Neuronal stem cell (in vitro differentiated cells): ENCODE data around the gene NCAPG.

Experiments
- DNase-seq: peaks from one replicate; pipeline ENCODE4 v3.0.0-alpha.2; 2013; ENCODE audit warnings: low spot score
- H2AFZ ChIP-seq: one replicate; pipeline ENCODE4 v1.6.1; 2013; ENCODE audit warnings: mild to moderate bottlenecking, low read length, inconsistent platforms
- H2AK5ac ChIP-seq: 2 replicates; pipeline ENCODE4 v1.6.1; 2013; ENCODE audit warnings: low read depth, mild to moderate bottlenecking, inconsistent platforms, low read length, moderate library complexity, mixed read lengths
- H2BK120ac ChIP-seq: 2 replicates; pipeline ENCODE4 v1.6.1; 2013; ENCODE audit warnings: low read depth, mild to moderate bottlenecking, inconsistent platforms, low read length, moderate library complexity, mixed read lengths
- H2BK12ac ChIP-seq: one replicate; pipeline ENCODE4 v1.6.1; 2013; ENCODE audit warnings: low read length, inconsistent platforms
- H2BK15ac ChIP-seq: 2 replicates; pipeline ENCODE4 v1.6.1; 2013; ENCODE audit warnings: mild to moderate bottlenecking, low read length, inconsistent platforms, mixed read lengths
- H2BK5ac ChIP-seq: one replicate; pipeline ENCODE4 v1.6.1; 2013; ENCODE audit warnings: inconsistent platforms, mild to moderate bottlenecking, low read length, moderate library complexity
- H3K14ac ChIP-seq: one replicate; pipeline ENCODE4 v1.6.1; 2013; ENCODE audit warnings: low read length, inconsistent platforms
- H3K18ac ChIP-seq: 2 replicates; pipeline ENCODE4 v1.6.1; 2013; ENCODE audit warnings: low read length, inconsistent platforms
- H3K23ac ChIP-seq: 2 replicates; pipeline ENCODE4 v1.6.1; 2013; ENCODE audit warnings: low read depth, mild to moderate bottlenecking, mixed read lengths, low read length, inconsistent platforms; ENCODE audit not compliant: poor library complexity
- H3K27ac ChIP-seq: replicated peaks from 3 replicates; pipeline ENCODE4 v1.5.1; 2013; ENCODE audit warnings: low read length, inconsistent platforms
- H3K27me3 ChIP-seq, 3 experiments: 2 replicates each; pipeline ENCODE4 v1.6.1; 2013; ENCODE audit warnings: low read length in 3 of 3, mild to moderate bottlenecking in 2 of 3, inconsistent platforms in 1 of 3, low read depth in 1 of 3, mixed read lengths in 1 of 3, moderate library complexity in 1 of 3; ENCODE audit not compliant: control insufficient read depth in 3 of 3, insufficient read depth in 3 of 3
- H3K36me3 ChIP-seq, 2 donors: replicated peaks in 1 of 2; 2 replicates each; pipeline ENCODE4 v1.6.1; 2013; ENCODE audit warnings: low read length in 2 of 2; ENCODE audit not compliant: control insufficient read depth in 2 of 2, insufficient read depth in 2 of 2
- H3K4ac ChIP-seq: 2 replicates; pipeline ENCODE4 v1.6.1; 2013; ENCODE audit warnings: inconsistent platforms, mild to moderate bottlenecking, low read length, moderate library complexity
- H3K4me1 ChIP-seq, 2 donors: 1 replicate in 1 of 2; 2 replicates in 1 of 2; pipeline ENCODE4 v1.6.1; 2013; ENCODE audit warnings: low read length in 2 of 2, low read depth in 1 of 2; ENCODE audit not compliant: control insufficient read depth in 2 of 2, insufficient read depth in 1 of 2
- H3K4me2 ChIP-seq: one replicate; pipeline ENCODE4 v1.6.1; 2013; ENCODE audit warnings: mild to moderate bottlenecking, low read length, inconsistent platforms; ENCODE audit not compliant: insufficient read depth, poor library complexity, severe bottlenecking
- H3K4me3 ChIP-seq, 2 donors: 2 replicates each; pipeline ENCODE4 v1.5.1; 2013; ENCODE audit warnings: low read length in 2 of 2, mild to moderate bottlenecking in 2 of 2, inconsistent platforms in 1 of 2, moderate library complexity in 1 of 2
- H3K79me1 ChIP-seq: one replicate; pipeline ENCODE4 v1.6.1; 2013; ENCODE audit warnings: low read depth, mild to moderate bottlenecking, inconsistent platforms, low read length, moderate library complexity
- H3K9ac ChIP-seq: one replicate; pipeline ENCODE4 v1.6.1; 2013; ENCODE audit warnings: mild to moderate bottlenecking, low read depth, low read length, inconsistent platforms; ENCODE audit not compliant: poor library complexity
- H3K9me3 ChIP-seq, 2 donors: replicated peaks in 1 of 2; 2 replicates each; pipeline versions ENCODE3 to v1.6.1; 2013; ENCODE audit warnings: low read length in 2 of 2, mild to moderate bottlenecking in 2 of 2, inconsistent platforms in 1 of 2, low read depth in 1 of 2, mixed read lengths in 1 of 2, moderate library complexity in 1 of 2; ENCODE audit not compliant: control insufficient read depth in 2 of 2, insufficient read depth in 1 of 2
- H4K8ac ChIP-seq: one replicate; pipeline ENCODE4 v1.6.1; 2013; ENCODE audit warnings: low read depth, mild to moderate bottlenecking, inconsistent platforms, low read length, moderate library complexity
- H4K91ac ChIP-seq: one replicate; pipeline ENCODE4 v1.6.1; 2013; ENCODE audit warnings: low read length, low read depth, mild to moderate bottlenecking, inconsistent platforms; ENCODE audit not compliant: poor library complexity
- WGBS, 2 donors: extraction: QIAGEN DNeasy Blood & Tissue Kit; methylation state at CpG; one replicate each; pipeline ENCODE4 v1.1.7; 2013; ENCODE audit warnings: missing lambda C conversion rate in 2 of 2, mixed read lengths in 1 of 2; ENCODE audit not compliant: insufficient read length in 2 of 2, insufficient replicate concordance in 1 of 2; ENCODE audit errors: extremely low coverage in 2 of 2; 5-methylcytosine and 5-hydroxymethylcytosine counted together

NCAPG gene

DNA sequence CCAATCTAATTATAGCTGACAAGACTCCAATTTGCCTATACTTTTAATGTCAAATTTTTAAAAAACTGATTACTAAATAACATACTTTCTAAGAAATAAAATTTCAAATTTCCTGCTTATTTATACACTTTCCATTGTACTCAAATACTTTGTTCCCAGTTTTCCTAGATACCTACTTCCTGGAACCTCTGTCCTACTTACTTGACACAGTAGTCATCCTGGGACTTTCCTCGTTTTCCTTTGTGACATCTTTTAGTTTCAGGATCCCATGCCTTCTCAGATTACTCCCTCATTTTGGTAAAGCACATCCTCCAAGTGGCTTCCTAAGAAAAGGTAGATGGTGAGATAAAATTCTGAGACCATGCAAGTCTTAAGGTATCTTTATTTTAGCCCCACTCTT, 16.0 kb upstream of the NCAPG start:
- H3K4me2 ChIP-seq = no peak overlapping the region
- no peak overlapping the region for H2BK12ac ChIP-seq
- peaks cover 2 to 68% of the 10 kb centered on the region in 2 donors for H3K36me3 ChIP-seq
- H3K9me3 ChIP-seq = peaks cover 0 to 6% of the 10 kb centered on the region in 2 donors
- no peaks in the 10 kb centered on the region for H3K27me3 ChIP-seq
- no peak overlapping the region for H3K27ac ChIP-seq
- H3K4ac ChIP-seq = no peak overlapping the region
- H4K8ac ChIP-seq = no peak overlapping the region
- no peak for DNase-seq
- no peak overlapping the region for H2AFZ ChIP-seq
- H3K4me3 ChIP-seq = no peak overlapping the region
- no CpG with 5 or more reads among the region's 1 CpG for WGBS, 2 donors
- H3K79me1 ChIP-seq = peaks cover 1% of the 10 kb centered on the region
- H3K18ac ChIP-seq = no peak overlapping the region
- no peak overlapping the region for H3K14ac ChIP-seq
- no peak overlapping the region for H4K91ac ChIP-seq
- H3K23ac ChIP-seq = no peak overlapping the region
- H2BK120ac ChIP-seq = no peak overlapping the region
- no peak overlapping the region for H2AK5ac ChIP-seq
- H2BK15ac ChIP-seq = no peak overlapping the region
- no peak overlapping the region for H3K9ac ChIP-seq
- H3K4me1 ChIP-seq = no peaks in the 10 kb centered on the region
- H2BK5ac ChIP-seq = no peak overlapping the region

DNA sequence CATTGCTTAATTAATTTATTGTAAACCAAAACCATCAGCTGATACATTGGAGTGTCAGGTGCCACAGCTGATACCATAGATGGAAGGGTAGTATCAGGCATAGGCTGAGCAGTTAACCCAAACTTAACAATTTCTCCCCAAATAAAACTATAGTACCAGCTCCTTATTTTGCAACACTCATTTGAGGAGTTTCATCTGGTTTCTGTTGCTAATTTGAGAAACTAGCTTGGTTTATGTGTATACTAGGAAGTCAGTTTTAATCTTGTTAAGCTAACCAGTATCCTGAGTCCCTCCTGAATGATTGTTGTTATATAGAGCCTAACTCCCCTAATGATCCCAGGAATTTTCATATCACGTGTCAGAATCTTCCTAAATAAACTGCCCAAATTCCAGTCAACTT, 13.0 kb upstream of the NCAPG start:
- no peak overlapping the region for H3K14ac ChIP-seq
- no peak overlapping the region for H2BK120ac ChIP-seq
- H2BK12ac ChIP-seq = no peak overlapping the region
- H3K4me1 ChIP-seq = no peaks in the 10 kb centered on the region
- peaks cover 2 to 93% of the 10 kb centered on the region in 2 donors for H3K36me3 ChIP-seq
- no peak overlapping the region for H3K27ac ChIP-seq
- no CpG with 5 or more reads among the region's 1 CpG for WGBS, 2 donors
- H2AK5ac ChIP-seq = no peak overlapping the region
- no peak for DNase-seq
- no peak overlapping the region for H4K91ac ChIP-seq
- no peak overlapping the region for H3K4me2 ChIP-seq
- H3K18ac ChIP-seq = no peak overlapping the region
- no peak overlapping the region for H3K9ac ChIP-seq
- no peak overlapping the region for H3K23ac ChIP-seq
- H3K79me1 ChIP-seq = peaks cover 1% of the 10 kb centered on the region
- no peak overlapping the region for H3K4ac ChIP-seq
- H4K8ac ChIP-seq = no peak overlapping the region
- no peak overlapping the region for H2BK15ac ChIP-seq
- no peaks in the 10 kb centered on the region for H3K9me3 ChIP-seq
- no peak overlapping the region for H2AFZ ChIP-seq
- H2BK5ac ChIP-seq = no peak overlapping the region
- no peaks in the 10 kb centered on the region for H3K27me3 ChIP-seq
- no peak overlapping the region for H3K4me3 ChIP-seq

DNA sequence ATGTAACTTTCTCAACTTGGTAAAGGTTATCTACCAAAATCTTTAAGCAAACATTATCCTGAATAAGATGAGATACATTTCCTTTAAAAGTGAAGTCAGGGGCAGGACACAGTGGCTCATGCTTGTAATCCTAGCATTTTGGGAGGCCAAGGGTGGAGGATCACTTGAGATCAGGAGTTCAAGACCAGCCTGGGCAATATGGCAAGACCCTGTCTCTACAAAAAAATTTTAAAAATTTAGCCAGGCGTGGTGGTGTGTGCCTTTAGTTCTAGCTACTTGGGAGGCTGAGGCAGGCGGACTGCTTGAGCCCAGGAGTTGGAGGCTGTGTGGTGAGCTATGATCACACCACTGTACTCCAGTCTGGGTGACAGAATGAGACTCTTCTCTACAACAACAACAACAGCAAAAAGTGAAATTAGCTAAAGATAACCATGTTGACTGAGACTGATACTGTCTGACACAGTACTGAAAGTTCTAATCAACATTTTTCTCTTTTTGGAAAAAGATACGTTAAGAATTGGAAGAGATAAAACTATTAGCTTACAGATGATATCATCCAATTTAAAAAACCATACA, 5.1 kb upstream of the NCAPG start:
- Histone ChIP-seq H2BK15ac (no peak overlapping the region), H4K8ac (no peak overlapping the region), H3K23ac (no peak overlapping the region), H2AFZ (no peak overlapping the region), H2BK120ac (no peak overlapping the region), H2BK5ac (no peak overlapping the region), H3K18ac (no peak overlapping the region), H4K91ac (no peak overlapping the region), H3K27me3 (no peaks in the 10 kb centered on the region), H2BK12ac (no peak overlapping the region), H3K36me3 (peaks cover 13 to 86% of the 10 kb centered on the region in 2 donors), H2AK5ac (no peak overlapping the region), H3K27ac (no peak overlapping the region), H3K9me3 (no peaks in the 10 kb centered on the region), H3K9ac (no peak overlapping the region), H3K4me1 (peaks cover 0 to 11% of the 10 kb centered on the region in 2 donors), H3K4me3 (no peak overlapping the region), H3K4me2 (no peak overlapping the region), H3K79me1 (peaks cover 4% of the 10 kb centered on the region), H3K14ac (no peak overlapping the region), H3K4ac (no peak overlapping the region)
- DNase-seq = no peak
- no CpG with 5 or more reads among the region's 3 CpGs for WGBS, 2 donors

DNA sequence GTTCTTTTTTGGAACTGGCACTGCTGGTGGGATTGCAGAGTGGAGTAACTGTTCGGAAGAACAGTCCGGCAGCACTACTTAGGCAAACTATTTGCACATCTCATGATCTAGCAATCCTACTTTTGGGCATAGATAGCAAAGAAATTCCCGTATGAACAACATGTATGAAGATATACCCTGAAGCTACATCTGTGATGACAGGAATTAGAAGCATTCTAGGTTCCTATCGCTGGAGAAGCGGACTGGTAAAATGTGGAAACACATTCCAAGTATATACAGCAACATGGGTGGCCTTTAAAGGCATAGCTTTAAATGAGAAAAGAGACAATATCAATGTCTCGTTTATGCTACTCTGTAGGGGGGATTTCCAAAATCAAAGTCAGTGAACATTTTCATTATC, 3.3 kb upstream of the NCAPG start:
- Histone ChIP-seq H3K4ac (no peak overlapping the region), H3K36me3 (peaks cover 13 to 73% of the 10 kb centered on the region in 2 donors), H3K4me1 (peaks cover 0 to 11% of the 10 kb centered on the region in 2 donors), H2BK15ac (no peak overlapping the region), H3K9me3 (no peaks in the 10 kb centered on the region), H2AK5ac (no peak overlapping the region), H3K14ac (no peak overlapping the region), H2BK120ac (no peak overlapping the region), H3K23ac (no peak overlapping the region), H2BK5ac (no peak overlapping the region), H4K91ac (no peak overlapping the region), H4K8ac (no peak overlapping the region), H3K79me1 (peaks cover 4% of the 10 kb centered on the region), H2AFZ (no peak overlapping the region), H3K4me3 (no peak overlapping the region), H3K27ac (no peak overlapping the region), H3K18ac (no peak overlapping the region), H3K27me3 (no peaks in the 10 kb centered on the region), H2BK12ac (no peak overlapping the region), H3K9ac (no peak overlapping the region), H3K4me2 (no peak overlapping the region)
- no CpG with 5 or more reads among the region's 6 CpGs for whole genome bisulfite sequencing, 2 donors
- DNase-seq = no peak
